Activated CD8-positive, alpha-beta memory T cell treated with anti-CD3 and anti-CD28 coated beads, Interleukin-2, amount 50 U/mL, for 1 hour (primary cell): ENCODE results near the gene NT5C.
"Not testable (repeated sequence)": the region's sequence is repeated elsewhere in the genome, so short reads cannot be mapped to it uniquely, and the experiment has no call there.

Experiments used
- DNase-seq: peaks from one replicate; pipeline ENCODE4 v3.0.0-alpha.2; 2020; ENCODE audit errors: extremely low read depth

NT5C gene

GRCh38 chr17:75131278-75132017, at the start of gene NT5C:
Gene NT5C (minus strand): TSS chr17:75131742. CDS start chr17:75131707, 35 bp downstream.
- DNase-seq, result no peak

GRCh38 chr17:75181110-75181509, 49.6 kb upstream of the NT5C start:
- no peak for DNase-seq

GRCh38 chr17:75178453-75178852, 46.9 kb upstream of the NT5C start:
- DNase-seq, result no peak

GRCh38 chr17:75176625-75177024, 45.1 kb upstream of the NT5C start:
- DNase-seq, result no peak

- no peak for DNase-seq
These were observed 43.5 kb upstream of the NT5C start for GRCh38 chr17:75174996-75175395.

GRCh38 chr17:75173526-75173925, 42.0 kb upstream of the NT5C start:
- DNase-seq, result no peak

- no peak for DNase-seq
These were observed 37.5 kb upstream of the NT5C start for GRCh38 chr17:75168998-75169397.

GRCh38 chr17:75164606-75165005, 33.1 kb upstream of the NT5C start:
- DNase-seq, result not testable (repeated sequence)

GRCh38 chr17:75163074-75163473, 31.5 kb upstream of the NT5C start:
- DNase-seq, result no peak

GRCh38 chr17:75160211-75160610, 28.7 kb upstream of the NT5C start:
- DNase-seq, result no peak

- DNase-seq, result no peak
These were observed 27.9 kb upstream of the NT5C start for GRCh38 chr17:75159196-75160031.

GRCh38 chr17:75158480-75158879, 26.9 kb upstream of the NT5C start:
- not testable (repeated sequence) for DNase-seq

- no peak for DNase-seq
These were observed 23.7 kb upstream of the NT5C start for GRCh38 chr17:75155191-75155601.

GRCh38 chr17:75154195-75155106, 22.9 kb upstream of the NT5C start, which contains the start of gene JPT1:
Gene JPT1 (minus strand): TSS chr17:75154512. CDS start chr17:75154397, 115 bp downstream.
- peak; percentile 95 for DNase-seq

- no peak for DNase-seq
These were observed 22.2 kb upstream of the NT5C start for GRCh38 chr17:75153780-75154194.

- no peak for DNase-seq
These were observed 21.6 kb upstream of the NT5C start for GRCh38 chr17:75152922-75153779.

- DNase-seq, result no peak
These were observed 21.0 kb upstream of the NT5C start for GRCh38 chr17:75152523-75152921.

- no peak for DNase-seq
These were observed 20.4 kb upstream of the NT5C start for GRCh38 chr17:75151930-75152329.

GRCh38 chr17:75147878-75148546, 16.5 kb upstream of the NT5C start:
- DNase-seq, result no peak

- no peak for DNase-seq
These were observed 15.1 kb upstream of the NT5C start for GRCh38 chr17:75146592-75146991.
